ENCODE data around the gene CD81.
"Not testable (repeated sequence)": the region's sequence is repeated elsewhere in the genome, so short reads cannot be mapped to it uniquely, and the experiment has no call there.

Gene CD81

GRCh38 chr11:2359557-2359956 is 17.6 kb upstream of the CD81 start:
- Histone ChIP-seq H3K4me1 (ENCODE audit: control insufficient read depth, insufficient read depth, low read length) (no peaks in the 10 kb centered on the region), H3K36me3 (ENCODE audit: control insufficient read depth, insufficient read depth, low read length) (no peaks in the 10 kb centered on the region), H3K9ac (ENCODE audit: low read length) (no peak overlapping the region), H3K4me3 (ENCODE audit: low read length) (no peak overlapping the region), H3K9me3 (ENCODE audit: control insufficient read depth, low read length) (no peaks in the 10 kb centered on the region), H3K27me3 (ENCODE audit: control insufficient read depth, insufficient read depth, low read length) (no peaks in the 10 kb centered on the region)

- H3K9ac ChIP-seq (ENCODE audit: low read length), result no peak overlapping the region
- no peaks in the 10 kb centered on the region for H3K4me1 ChIP-seq (ENCODE audit: control insufficient read depth, insufficient read depth, low read length)
- no peaks in the 10 kb centered on the region for H3K36me3 ChIP-seq (ENCODE audit: control insufficient read depth, insufficient read depth, low read length)
- H3K9me3 ChIP-seq (ENCODE audit: control insufficient read depth, low read length), result no peaks in the 10 kb centered on the region
- no peaks in the 10 kb centered on the region for H3K27me3 ChIP-seq (ENCODE audit: control insufficient read depth, insufficient read depth, low read length)
- no peak overlapping the region for H3K4me3 ChIP-seq (ENCODE audit: low read length)
These were observed 16.9 kb upstream of the CD81 start for GRCh38 chr11:2360081-2360642.

- Histone ChIP-seq H3K4me1 (ENCODE audit: control insufficient read depth, insufficient read depth, low read length) (no peaks in the 10 kb centered on the region), H3K9ac (ENCODE audit: low read length) (no peak overlapping the region), H3K27me3 (ENCODE audit: control insufficient read depth, insufficient read depth, low read length) (no peaks in the 10 kb centered on the region), H3K9me3 (ENCODE audit: control insufficient read depth, low read length) (no peaks in the 10 kb centered on the region), H3K4me3 (ENCODE audit: low read length) (no peak overlapping the region), H3K36me3 (ENCODE audit: control insufficient read depth, insufficient read depth, low read length) (no peaks in the 10 kb centered on the region)
These were observed 15.5 kb upstream of the CD81 start for GRCh38 chr11:2361565-2361964.

GRCh38 chr11:2362414-2362813 is 14.7 kb upstream of the CD81 start:
- H3K4me1 ChIP-seq (ENCODE audit: control insufficient read depth, insufficient read depth, low read length), result no peaks in the 10 kb centered on the region
- no peaks in the 10 kb centered on the region for H3K9me3 ChIP-seq (ENCODE audit: control insufficient read depth, low read length)
- no peak overlapping the region for H3K4me3 ChIP-seq (ENCODE audit: low read length)
- H3K27me3 ChIP-seq (ENCODE audit: control insufficient read depth, insufficient read depth, low read length), result no peaks in the 10 kb centered on the region
- H3K9ac ChIP-seq (ENCODE audit: low read length), result no peak overlapping the region
- H3K36me3 ChIP-seq (ENCODE audit: control insufficient read depth, insufficient read depth, low read length), result no peaks in the 10 kb centered on the region

GRCh38 chr11:2363130-2363529 is 14.0 kb upstream of the CD81 start:
- no peaks in the 10 kb centered on the region for H3K36me3 ChIP-seq (ENCODE audit: control insufficient read depth, insufficient read depth, low read length)
- no peak overlapping the region for H3K9ac ChIP-seq (ENCODE audit: low read length)
- H3K9me3 ChIP-seq (ENCODE audit: control insufficient read depth, low read length), result no peaks in the 10 kb centered on the region
- no peaks in the 10 kb centered on the region for H3K4me1 ChIP-seq (ENCODE audit: control insufficient read depth, insufficient read depth, low read length)
- no peak overlapping the region for H3K4me3 ChIP-seq (ENCODE audit: low read length)
- H3K27me3 ChIP-seq (ENCODE audit: control insufficient read depth, insufficient read depth, low read length), result no peaks in the 10 kb centered on the region

- Histone ChIP-seq H3K4me3 (ENCODE audit: low read length) (no peak overlapping the region), H3K27me3 (ENCODE audit: control insufficient read depth, insufficient read depth, low read length) (no peaks in the 10 kb centered on the region), H3K36me3 (ENCODE audit: control insufficient read depth, insufficient read depth, low read length) (no peaks in the 10 kb centered on the region), H3K9ac (ENCODE audit: low read length) (no peak overlapping the region), H3K9me3 (ENCODE audit: control insufficient read depth, low read length) (no peaks in the 10 kb centered on the region), H3K4me1 (ENCODE audit: control insufficient read depth, insufficient read depth, low read length) (no peaks in the 10 kb centered on the region)
These were observed 13.3 kb upstream of the CD81 start for GRCh38 chr11:2363577-2364370.

- H3K4me1 ChIP-seq (ENCODE audit: control insufficient read depth, insufficient read depth, low read length); H3K36me3 ChIP-seq (ENCODE audit: control insufficient read depth, insufficient read depth, low read length); H3K9ac ChIP-seq (ENCODE audit: low read length); H3K9me3 ChIP-seq (ENCODE audit: control insufficient read depth, low read length); H3K4me3 ChIP-seq (ENCODE audit: low read length); H3K27me3 ChIP-seq (ENCODE audit: control insufficient read depth, insufficient read depth, low read length): not testable (repeated sequence)
These were observed 12.7 kb upstream of the CD81 start for GRCh38 chr11:2364386-2364785.

GRCh38 chr11:2365571-2366210 is 11.4 kb upstream of the CD81 start:
- H3K4me1 ChIP-seq (ENCODE audit: control insufficient read depth, insufficient read depth, low read length), result no peaks in the 10 kb centered on the region
- H3K27me3 ChIP-seq (ENCODE audit: control insufficient read depth, insufficient read depth, low read length), result no peaks in the 10 kb centered on the region
- no peaks in the 10 kb centered on the region for H3K36me3 ChIP-seq (ENCODE audit: control insufficient read depth, insufficient read depth, low read length)
- no peaks in the 10 kb centered on the region for H3K9me3 ChIP-seq (ENCODE audit: control insufficient read depth, low read length)
- no peak overlapping the region for H3K4me3 ChIP-seq (ENCODE audit: low read length)
- H3K9ac ChIP-seq (ENCODE audit: low read length), result no peak overlapping the region

- Histone ChIP-seq H3K27me3 (ENCODE audit: control insufficient read depth, insufficient read depth, low read length) (no peaks in the 10 kb centered on the region), H3K4me1 (ENCODE audit: control insufficient read depth, insufficient read depth, low read length) (no peaks in the 10 kb centered on the region), H3K9me3 (ENCODE audit: control insufficient read depth, low read length) (no peaks in the 10 kb centered on the region), H3K4me3 (ENCODE audit: low read length) (no peak overlapping the region), H3K36me3 (ENCODE audit: control insufficient read depth, insufficient read depth, low read length) (no peaks in the 10 kb centered on the region), H3K9ac (ENCODE audit: low read length) (no peak overlapping the region)
These were observed 10.8 kb upstream of the CD81 start for GRCh38 chr11:2366276-2366675.

- no peak overlapping the region for H3K4me3 ChIP-seq (ENCODE audit: low read length)
- no peaks in the 10 kb centered on the region for H3K36me3 ChIP-seq (ENCODE audit: control insufficient read depth, insufficient read depth, low read length)
- H3K4me1 ChIP-seq (ENCODE audit: control insufficient read depth, insufficient read depth, low read length), result no peaks in the 10 kb centered on the region
- H3K9me3 ChIP-seq (ENCODE audit: control insufficient read depth, low read length), result no peaks in the 10 kb centered on the region
- no peaks in the 10 kb centered on the region for H3K27me3 ChIP-seq (ENCODE audit: control insufficient read depth, insufficient read depth, low read length)
- H3K9ac ChIP-seq (ENCODE audit: low read length), result no peak overlapping the region
These were observed 10.4 kb upstream of the CD81 start for GRCh38 chr11:2366733-2367132.

GRCh38 chr11:2367266-2368160 is 9.6 kb upstream of the CD81 start:
- no peaks in the 10 kb centered on the region for H3K36me3 ChIP-seq (ENCODE audit: control insufficient read depth, insufficient read depth, low read length)
- H3K4me1 ChIP-seq (ENCODE audit: control insufficient read depth, insufficient read depth, low read length), result no peaks in the 10 kb centered on the region
- H3K27me3 ChIP-seq (ENCODE audit: control insufficient read depth, insufficient read depth, low read length), result no peaks in the 10 kb centered on the region
- H3K9me3 ChIP-seq (ENCODE audit: control insufficient read depth, low read length), result no peaks in the 10 kb centered on the region
- no peak overlapping the region for H3K4me3 ChIP-seq (ENCODE audit: low read length)
- no peak overlapping the region for H3K9ac ChIP-seq (ENCODE audit: low read length)

Data from mucosa of stomach (tissue), 1 donor.